Glutamatergic neuron (in vitro differentiated cells): ENCODE measurements around the gene MCM8. TPM values are rescaled to one million over a fixed set of nuclear protein-coding genes. Genes with fewer than 3 reads are reported as not detected.

Source experiments
- DNase-seq: peaks from one replicate; pipeline ENCODE4 v3.0.0; 2022
- H3K27ac Mint-ChIP-seq: one replicate; pipeline ENCODE4 v1.8.0; 2020; ENCODE audit warnings: mild to moderate bottlenecking, mixed read lengths, inconsistent platforms; ENCODE audit not compliant: unreplicated experiment
- H3K27me3 Mint-ChIP-seq: one replicate; pipeline ENCODE4 v1.8.0; 2020; ENCODE audit warnings: mild to moderate bottlenecking, moderate library complexity, mixed read lengths, inconsistent platforms; ENCODE audit not compliant: unreplicated experiment
- H3K36me3 Mint-ChIP-seq: one replicate; pipeline ENCODE4 v1.8.0; 2020; ENCODE audit warnings: mild to moderate bottlenecking, mixed read lengths, inconsistent platforms; ENCODE audit not compliant: unreplicated experiment
- H3K4me1 Mint-ChIP-seq: one replicate; pipeline ENCODE4 v1.8.0; 2020; ENCODE audit warnings: mild to moderate bottlenecking, low read depth, mixed read lengths, inconsistent platforms; ENCODE audit not compliant: unreplicated experiment
- H3K4me3 Mint-ChIP-seq: one replicate; pipeline ENCODE4 v1.8.0; 2020; ENCODE audit warnings: mild to moderate bottlenecking, mixed read lengths, inconsistent platforms; ENCODE audit not compliant: unreplicated experiment
- H3K9me3 Mint-ChIP-seq: one replicate; pipeline ENCODE4 v1.8.0; 2020; ENCODE audit warnings: mild to moderate bottlenecking, moderate library complexity, mixed read lengths, inconsistent platforms; ENCODE audit not compliant: unreplicated experiment
- total RNA-seq: library from RNA; stranded (reverse); fragmentation: NEBNext Ultra II Directional; extraction: Animal tissue kit (Norgen Biotek cat#: 25700); gene quantifications from one replicate; pipeline ENCODE4 v1.2.1, GENCODE V29; 2021; ENCODE audit not compliant: unreplicated experiment
- TF ChIP-seq, protein P1 (sequence below): fragments of 200-600 bp; sonication (generic); IDR thresholded peaks from one replicate; pipeline ENCODE4 v1.5.0; 2021; ENCODE audit not compliant: partially characterized antibody, unreplicated experiment

The MCM8 gene
- total RNA-seq, 1 donor from 2014 or later, result 10.1 TPM

DNA sequence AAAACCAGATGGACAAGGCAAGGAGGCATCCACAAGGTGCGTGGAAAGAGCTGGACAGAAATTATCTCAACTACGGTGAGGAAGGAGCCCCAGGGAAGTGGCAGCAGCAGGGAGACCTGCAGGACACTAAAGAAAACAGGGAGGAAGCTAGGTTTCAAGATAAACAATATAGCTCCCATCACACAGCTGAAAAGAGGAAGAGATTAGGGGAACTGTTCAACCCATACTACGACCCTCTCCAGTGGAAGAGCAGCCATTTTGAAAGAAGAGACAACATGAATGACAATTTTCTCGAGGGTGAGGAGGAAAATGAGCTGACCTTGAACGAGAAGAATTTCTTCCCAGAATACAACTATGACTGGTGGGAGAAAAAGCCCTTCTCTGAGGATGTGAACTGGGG lies 27.0 kb upstream of the MCM8 start:
- peaks cover 2% of the 10 kb centered on the region for H3K27me3 Mint-ChIP-seq
- H3K27ac Mint-ChIP-seq, result no peak overlapping the region
- H3K9me3 Mint-ChIP-seq, result peaks cover 4% of the 10 kb centered on the region
- TF ChIP-seq, protein P1, sequence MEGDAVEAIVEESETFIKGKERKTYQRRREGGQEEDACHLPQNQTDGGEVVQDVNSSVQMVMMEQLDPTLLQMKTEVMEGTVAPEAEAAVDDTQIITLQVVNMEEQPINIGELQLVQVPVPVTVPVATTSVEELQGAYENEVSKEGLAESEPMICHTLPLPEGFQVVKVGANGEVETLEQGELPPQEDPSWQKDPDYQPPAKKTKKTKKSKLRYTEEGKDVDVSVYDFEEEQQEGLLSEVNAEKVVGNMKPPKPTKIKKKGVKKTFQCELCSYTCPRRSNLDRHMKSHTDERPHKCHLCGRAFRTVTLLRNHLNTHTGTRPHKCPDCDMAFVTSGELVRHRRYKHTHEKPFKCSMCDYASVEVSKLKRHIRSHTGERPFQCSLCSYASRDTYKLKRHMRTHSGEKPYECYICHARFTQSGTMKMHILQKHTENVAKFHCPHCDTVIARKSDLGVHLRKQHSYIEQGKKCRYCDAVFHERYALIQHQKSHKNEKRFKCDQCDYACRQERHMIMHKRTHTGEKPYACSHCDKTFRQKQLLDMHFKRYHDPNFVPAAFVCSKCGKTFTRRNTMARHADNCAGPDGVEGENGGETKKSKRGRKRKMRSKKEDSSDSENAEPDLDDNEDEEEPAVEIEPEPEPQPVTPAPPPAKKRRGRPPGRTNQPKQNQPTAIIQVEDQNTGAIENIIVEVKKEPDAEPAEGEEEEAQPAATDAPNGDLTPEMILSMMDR, result no peak
- DNase-seq, result no peak
- peaks cover 6% of the 10 kb centered on the region for H3K4me1 Mint-ChIP-seq
- H3K4me3 Mint-ChIP-seq, result no peak overlapping the region
- H3K36me3 Mint-ChIP-seq, result peaks cover 26% of the 10 kb centered on the region

DNA sequence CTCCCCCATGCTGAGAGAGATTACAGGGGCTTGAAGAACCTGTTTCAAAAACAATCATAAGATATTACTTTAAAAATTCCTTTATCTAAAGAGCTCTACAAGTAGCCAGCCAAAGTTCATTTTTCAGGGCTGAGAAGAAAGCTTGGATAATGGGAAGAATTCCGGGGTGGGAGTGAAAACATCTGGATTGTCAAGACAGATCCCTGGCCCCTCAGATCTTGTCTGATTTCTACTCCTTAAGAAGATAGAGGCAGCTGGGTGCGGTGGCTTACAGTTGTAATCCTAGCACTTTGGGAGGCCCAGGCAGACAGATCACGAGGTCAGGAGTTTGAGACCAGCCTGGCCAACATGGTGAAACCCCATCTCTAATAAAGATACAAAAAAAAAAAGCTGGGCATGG lies 24.9 kb upstream of the MCM8 start:
- Mint-ChIP-seq H3K4me3 (no peak overlapping the region), H3K27me3 (peaks cover 2% of the 10 kb centered on the region), H3K27ac (no peak overlapping the region), H3K4me1 (peaks cover under 1% of the 10 kb centered on the region), H3K9me3 (peaks cover 4% of the 10 kb centered on the region), H3K36me3 (peaks cover 20% of the 10 kb centered on the region)
- TF ChIP-seq, protein P1, result no peak
- no peak for DNase-seq

DNA sequence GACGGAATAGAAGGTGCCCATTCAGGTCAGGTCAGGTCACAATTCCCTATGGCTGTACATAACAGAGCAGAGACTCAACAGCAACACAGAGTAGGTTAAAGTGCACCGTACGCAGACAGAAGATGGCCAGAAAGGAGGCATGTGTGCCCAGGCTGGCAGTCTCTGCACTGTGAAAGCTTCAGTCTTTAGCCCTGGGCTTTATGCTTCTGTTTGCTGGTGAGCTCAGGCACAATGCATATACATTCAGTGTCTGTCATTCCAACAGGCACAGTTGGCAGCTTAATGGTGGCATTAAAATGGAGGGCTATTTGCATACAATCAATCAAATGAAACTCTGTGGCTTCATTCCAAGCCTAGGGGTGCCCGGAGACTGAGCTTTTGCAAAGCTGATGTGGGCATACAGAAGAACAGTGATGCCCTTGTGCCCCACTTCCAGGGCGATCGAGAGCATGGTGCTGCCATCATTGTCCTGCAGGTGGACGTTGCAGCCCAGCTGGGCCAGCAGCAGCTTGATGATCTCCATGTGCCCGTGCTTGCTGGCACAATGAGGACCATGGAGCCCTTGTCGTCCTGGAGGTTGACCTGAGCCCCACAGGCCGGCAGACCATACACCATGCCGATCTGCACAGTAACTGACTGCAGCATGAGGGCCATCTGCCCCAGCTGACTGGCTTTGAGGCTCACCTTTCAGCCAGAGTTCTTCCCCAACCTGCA lies 22.5 kb upstream of the MCM8 start:
- no peaks in the 10 kb centered on the region for H3K4me1 Mint-ChIP-seq
- peaks cover 4% of the 10 kb centered on the region for H3K27me3 Mint-ChIP-seq
- H3K36me3 Mint-ChIP-seq, result peaks cover 9% of the 10 kb centered on the region
- DNase-seq, result no peak
- TF ChIP-seq, protein P1, result no peak
- H3K9me3 Mint-ChIP-seq, result peaks cover 2% of the 10 kb centered on the region
- no peak overlapping the region for H3K4me3 Mint-ChIP-seq
- H3K27ac Mint-ChIP-seq, result no peak overlapping the region

DNA sequence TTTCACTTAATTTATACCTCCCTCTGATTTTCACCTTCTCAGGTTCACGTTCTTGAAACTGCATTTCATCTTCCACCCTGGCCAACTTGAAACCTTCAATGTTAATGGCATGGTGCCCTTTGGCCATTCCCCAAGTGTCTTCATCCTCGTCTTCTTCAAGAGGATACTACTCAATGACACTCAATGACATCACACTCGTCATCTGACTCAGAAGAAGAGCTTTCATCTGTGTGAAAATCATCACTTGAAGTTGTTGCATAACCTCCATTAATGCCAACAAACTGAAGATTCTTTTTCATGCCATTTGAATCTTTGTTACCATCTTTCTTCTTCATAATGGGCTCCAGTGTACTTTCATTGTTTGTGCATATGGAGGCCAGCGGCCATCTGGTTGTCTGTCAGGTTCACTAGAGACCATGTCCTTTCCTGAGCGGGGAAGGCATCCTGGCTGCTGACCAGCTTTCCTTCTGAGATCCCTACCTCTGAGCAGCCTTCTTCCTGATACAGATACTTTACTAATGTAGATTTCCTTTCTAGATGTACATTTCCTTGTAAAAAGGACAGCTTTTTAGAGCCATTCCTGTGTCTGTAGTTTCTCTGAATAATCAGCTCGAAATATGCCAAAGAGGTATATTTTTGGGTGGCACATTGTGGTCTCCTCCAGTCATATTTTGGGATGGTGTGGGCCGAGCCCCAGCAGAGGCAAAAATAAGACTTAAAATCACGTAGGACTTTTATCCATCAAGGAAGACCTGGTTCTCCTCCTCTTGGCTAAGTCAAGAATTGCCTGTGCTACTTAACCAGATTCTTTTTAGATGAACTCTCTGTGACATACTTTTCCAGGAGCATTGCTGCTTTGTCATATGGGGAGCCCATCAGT lies 21.4 kb upstream of the MCM8 start:
- H3K4me3 Mint-ChIP-seq, result no peak overlapping the region
- no peaks in the 10 kb centered on the region for H3K36me3 Mint-ChIP-seq
- TF ChIP-seq, protein P1, result no peak
- H3K27ac Mint-ChIP-seq, result no peak overlapping the region
- peaks cover 2% of the 10 kb centered on the region for H3K27me3 Mint-ChIP-seq
- H3K9me3 Mint-ChIP-seq, result no peaks in the 10 kb centered on the region
- H3K4me1 Mint-ChIP-seq, result peaks cover 3% of the 10 kb centered on the region
- no peak for DNase-seq

DNA sequence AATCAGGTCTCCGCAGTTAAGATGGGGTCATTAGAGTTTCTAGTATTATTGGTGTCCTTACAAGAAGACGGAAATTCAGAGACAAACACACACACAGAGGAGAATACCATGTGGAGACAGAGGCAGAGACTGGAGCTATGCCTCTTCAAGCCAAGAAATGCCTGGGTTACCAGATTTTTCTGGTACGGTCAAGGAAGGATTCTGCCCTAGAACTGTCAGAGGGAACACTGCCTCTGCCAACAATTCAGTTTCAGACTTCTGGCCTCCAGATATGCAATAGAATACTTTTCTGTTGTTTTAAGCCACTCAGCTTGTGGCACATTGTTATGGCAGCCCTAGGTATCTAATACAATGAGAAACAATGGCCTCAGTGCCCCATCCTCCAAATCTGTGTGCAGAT lies 19.0 kb upstream of the MCM8 start:
- Mint-ChIP-seq H3K4me1 (peaks cover 3% of the 10 kb centered on the region), H3K27me3 (peaks cover 2% of the 10 kb centered on the region), H3K36me3 (no peaks in the 10 kb centered on the region), H3K9me3 (no peaks in the 10 kb centered on the region), H3K4me3 (no peak overlapping the region), H3K27ac (no peak overlapping the region)
- TF ChIP-seq, protein P1, result no peak
- no peak for DNase-seq
